Omental fat pad (tissue), 4 donors: ENCODE data around the gene RRBP1. TPM values are rescaled to one million over a fixed set of nuclear protein-coding genes. Genes with fewer than 3 reads are reported as not detected.

ENCODE experiments used
- ATAC-seq: fragments of 150-250 bp; one replicate; pipeline ENCODE4 v1.9.1; 2016; ENCODE audit warnings: mild to moderate bottlenecking, moderate library complexity; ENCODE audit not compliant: low FRiP score
- DNase-seq: peaks from one replicate; pipeline ENCODE4 v3.0.0-alpha.2; 2019; ENCODE audit warnings: low spot score
- total RNA-seq, 4 donors: library from RNA; depleted of rRNA; stranded (reverse); fragments of >200 nt; gene quantifications; one replicate each; pipeline ENCODE4 v1.1.0, GENCODE V29; 2016
- TF ChIP-seq, protein P1 (sequence below), 3 donors: fragments of 450-650 bp; IDR thresholded peaks; one replicate each; pipeline ENCODE4 v1.5.1; 2016 to 2017; ENCODE audit warnings: antibody characterized with exemption in 3 of 3, mild to moderate bottlenecking in 3 of 3, moderate library complexity in 2 of 3

The RRBP1 gene
- total RNA-seq, 4 donors from 2014 or later, result 67.9 to 142 (median 87.2) TPM

DNA sequence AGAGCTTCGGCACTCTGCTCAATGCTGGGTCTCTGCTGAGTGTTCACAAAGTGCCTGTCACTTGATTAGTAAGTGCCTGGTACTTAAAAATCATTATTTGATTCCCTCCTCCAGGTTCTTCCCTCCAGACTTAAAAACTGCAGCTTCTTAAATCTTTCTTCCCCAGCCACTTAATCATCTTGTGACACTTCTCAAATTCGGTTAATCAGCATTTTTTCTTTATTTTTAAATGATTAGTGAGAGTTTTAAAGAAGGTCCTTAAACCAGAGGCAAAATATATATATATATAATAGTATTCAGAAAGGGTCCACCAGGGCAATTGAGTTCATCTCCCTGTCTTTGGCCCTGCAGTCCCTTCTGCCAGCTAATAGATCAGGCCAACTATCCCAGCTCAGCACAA, 9.7 kb upstream of the RRBP1 start:
- DNase-seq (no peak), ATAC-seq (no peak)
- TF ChIP-seq, protein P1, sequence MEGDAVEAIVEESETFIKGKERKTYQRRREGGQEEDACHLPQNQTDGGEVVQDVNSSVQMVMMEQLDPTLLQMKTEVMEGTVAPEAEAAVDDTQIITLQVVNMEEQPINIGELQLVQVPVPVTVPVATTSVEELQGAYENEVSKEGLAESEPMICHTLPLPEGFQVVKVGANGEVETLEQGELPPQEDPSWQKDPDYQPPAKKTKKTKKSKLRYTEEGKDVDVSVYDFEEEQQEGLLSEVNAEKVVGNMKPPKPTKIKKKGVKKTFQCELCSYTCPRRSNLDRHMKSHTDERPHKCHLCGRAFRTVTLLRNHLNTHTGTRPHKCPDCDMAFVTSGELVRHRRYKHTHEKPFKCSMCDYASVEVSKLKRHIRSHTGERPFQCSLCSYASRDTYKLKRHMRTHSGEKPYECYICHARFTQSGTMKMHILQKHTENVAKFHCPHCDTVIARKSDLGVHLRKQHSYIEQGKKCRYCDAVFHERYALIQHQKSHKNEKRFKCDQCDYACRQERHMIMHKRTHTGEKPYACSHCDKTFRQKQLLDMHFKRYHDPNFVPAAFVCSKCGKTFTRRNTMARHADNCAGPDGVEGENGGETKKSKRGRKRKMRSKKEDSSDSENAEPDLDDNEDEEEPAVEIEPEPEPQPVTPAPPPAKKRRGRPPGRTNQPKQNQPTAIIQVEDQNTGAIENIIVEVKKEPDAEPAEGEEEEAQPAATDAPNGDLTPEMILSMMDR (IDR thresholded peaks at IDR 0.05), result no peak

DNA sequence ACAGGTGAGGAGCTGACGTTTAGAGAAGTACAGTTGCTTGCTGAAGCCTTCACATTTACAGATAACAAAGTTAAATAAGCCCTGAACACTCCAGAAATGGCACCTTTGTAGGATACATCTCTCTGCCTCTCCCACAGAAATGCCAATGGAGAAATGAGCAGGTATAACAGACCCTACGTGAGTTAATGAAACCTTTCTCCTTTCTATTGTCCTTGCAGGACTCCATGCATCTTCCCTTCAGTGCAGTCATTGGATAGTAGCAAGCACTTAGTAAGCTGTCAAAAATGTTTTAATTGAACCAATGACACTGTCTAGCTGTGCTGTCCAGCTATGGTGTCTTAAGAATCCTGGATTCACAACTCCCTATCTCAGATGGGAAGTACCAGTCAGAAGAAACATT, 8.1 kb upstream of the RRBP1 start:
- DNase-seq (no peak), ATAC-seq (no peak)
- TF ChIP-seq, protein P1 (IDR thresholded peaks at IDR 0.05), result no peak

DNA sequence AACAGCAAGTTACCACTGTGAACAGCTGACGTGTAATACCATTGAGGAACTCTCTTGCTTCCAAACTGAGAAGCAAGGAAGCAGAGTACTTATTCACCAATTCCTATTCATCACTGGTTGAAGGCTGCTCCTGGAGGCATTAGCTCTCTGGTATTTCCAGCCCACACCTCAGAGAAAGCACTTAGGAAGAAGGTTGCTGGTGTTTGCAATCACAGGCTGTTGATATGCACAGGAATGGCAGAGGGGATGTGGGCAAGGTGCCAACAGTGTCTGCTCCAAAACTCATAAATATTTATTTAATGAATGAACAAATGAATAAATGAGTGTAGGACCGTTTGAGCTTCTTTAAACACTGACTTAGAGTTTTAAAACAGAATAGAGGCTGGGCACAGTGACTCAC, 6.9 kb upstream of the RRBP1 start:
- ATAC-seq, result no peak

DNA sequence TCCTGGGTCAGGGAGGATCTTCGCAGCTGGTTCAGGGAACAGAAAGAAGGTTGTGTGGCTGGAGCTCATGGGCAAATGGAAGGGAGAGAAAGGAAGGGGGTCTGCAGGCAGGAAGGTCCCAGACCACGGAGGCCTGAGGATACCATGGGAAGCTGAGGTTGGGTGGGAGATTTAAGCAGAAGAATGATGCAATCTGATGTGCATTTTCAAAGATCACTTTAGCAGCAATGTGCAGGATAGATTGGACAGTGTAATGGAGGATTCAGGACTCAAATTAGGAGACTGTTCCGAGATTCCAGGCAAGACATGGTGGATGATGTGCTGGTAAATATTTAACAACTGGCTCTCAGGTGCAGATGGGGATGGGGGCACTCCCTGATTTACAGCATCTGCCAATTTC, 5.8 kb upstream of the RRBP1 start:
- no peak for ATAC-seq
- no peak for DNase-seq
- TF ChIP-seq, protein P1 (IDR thresholded peaks at IDR 0.05), result no peak

More for the DNA sequence above, 6.9 kb upstream of the RRBP1 start:
- TF ChIP-seq, protein P1 (IDR thresholded peaks at IDR 0.05), result no peak
- DNase-seq, result no peak

DNA sequence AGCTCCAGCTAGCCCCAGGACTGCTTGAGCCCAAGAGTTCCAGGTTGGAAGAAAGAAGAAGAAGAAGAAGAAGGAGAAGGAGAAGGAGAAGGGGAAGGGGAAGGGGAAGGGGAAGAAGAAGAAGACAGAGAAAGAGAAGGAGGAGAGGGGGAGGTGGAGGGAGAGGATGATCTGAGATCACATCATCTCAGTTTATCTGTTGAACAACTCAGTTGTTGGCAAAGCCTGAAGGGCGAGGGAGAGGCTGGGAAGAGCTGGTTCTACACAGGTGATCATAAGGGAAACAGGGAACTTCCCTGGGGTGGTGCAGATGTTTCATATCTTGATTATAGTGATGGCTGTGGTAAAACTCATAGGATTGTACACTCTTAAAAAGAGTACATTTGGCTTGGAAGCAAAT, 3.1 kb upstream of the RRBP1 start:
- ATAC-seq (no peak), DNase-seq (no peak)

DNA sequence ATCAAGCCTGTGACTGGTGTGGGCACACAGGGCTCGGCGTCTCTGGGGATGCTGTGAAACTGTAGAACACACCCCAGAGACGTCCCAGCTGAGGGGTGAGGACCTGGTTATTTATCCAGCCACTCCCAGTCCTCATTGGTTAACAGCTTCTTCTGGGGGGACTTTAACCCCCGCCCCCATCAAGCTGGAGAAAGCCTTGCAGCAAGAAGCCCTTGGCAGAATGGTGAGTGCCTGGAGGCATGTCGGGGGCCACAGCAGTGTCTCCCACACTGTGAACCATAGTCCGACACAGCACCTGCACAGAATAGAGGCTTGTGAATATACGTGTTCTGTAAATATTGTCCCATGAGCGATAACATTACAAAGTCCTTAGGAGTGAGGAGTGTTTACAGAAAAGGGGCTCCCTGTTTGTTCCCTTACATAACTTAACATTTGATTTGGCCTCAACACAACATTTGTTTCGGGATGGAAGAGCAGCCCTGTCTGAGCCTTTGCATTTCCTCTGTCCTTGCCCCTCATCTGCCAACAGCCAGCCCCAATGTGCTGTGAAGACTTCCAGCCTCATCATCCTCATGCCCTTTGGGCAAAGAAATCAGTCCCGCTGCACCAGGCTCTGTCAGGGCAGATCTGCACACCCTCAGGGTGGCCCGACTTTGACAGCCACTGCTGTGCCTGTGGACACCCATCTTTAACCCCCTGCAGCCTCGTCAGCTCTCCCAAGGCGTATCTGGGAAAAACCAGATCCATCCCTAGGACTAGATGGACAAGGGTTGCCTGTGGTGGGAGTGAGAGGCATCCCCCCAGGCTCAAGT, 2.2 kb upstream of the RRBP1 start:
- TF ChIP-seq, protein P1 (IDR thresholded peaks at IDR 0.05), result no peak
- ATAC-seq (no peak), DNase-seq (no peak)

More for the DNA sequence above, 3.1 kb upstream of the RRBP1 start:
- TF ChIP-seq, protein P1 (IDR thresholded peaks at IDR 0.05), result no peak
